PFSK-1 (cell line): ENCODE data around the gene ACOX3.

ENCODE experiments used
- FOXP2 ChIP-seq: optimal IDR thresholded peaks from 2 replicates; pipeline ENCODE3; 2011; ENCODE audit warnings: borderline replicate concordance, control low read depth, inconsistent platforms; ENCODE audit not compliant: insufficient read depth; ENCODE audit errors: extremely low read length, extremely low read depth
- POLR2AphosphoS5 ChIP-seq: IDR thresholded peaks from 2 replicates; pipeline ENCODE4 v1.6.1; 2012; ENCODE audit warnings: low read depth, mild to moderate bottlenecking, control low read depth, low read length, moderate library complexity
- REST ChIP-seq, 2 experiments: IDR thresholded peaks; 2 replicates each; pipeline versions ENCODE4 v1.6.1 to v1.8.0; 2011 to 2012; ENCODE audit warnings: low read depth in 2 of 2, low read length in 2 of 2, control low read depth in 1 of 2, inconsistent platforms in 1 of 2, mild to moderate bottlenecking in 1 of 2, moderate library complexity in 1 of 2; ENCODE audit not compliant: insufficient read depth in 1 of 2
- SIN3A ChIP-seq: IDR thresholded peaks from 2 replicates; pipeline ENCODE4 v1.6.1; 2012; ENCODE audit warnings: mild to moderate bottlenecking, low read length, moderate library complexity, borderline replicate concordance; ENCODE audit not compliant: insufficient read depth
- TAF1 ChIP-seq: IDR thresholded peaks from 2 replicates; pipeline ENCODE4 v1.6.1; 2012; ENCODE audit warnings: low read length, control low read depth, borderline replicate concordance; ENCODE audit not compliant: insufficient read depth

ACOX3 gene

GRCh38 chr4:8353158-8353669, 87.3 kb downstream of the ACOX3 start:
- TF ChIP-seq TAF1 (no peak), POLR2AphosphoS5 (no peak), REST (IDR thresholded peaks at IDR 0.05; ENCODE audit: insufficient read depth in 1 of 2, low read depth in 2 of 2, low read length in 2 of 2) (no peak), SIN3A (no peak)

GRCh38 chr4:8352368-8353157, 88.0 kb downstream of the ACOX3 start:
- no peak for TF ChIP-seq REST (IDR thresholded peaks at IDR 0.05; ENCODE audit: insufficient read depth in 1 of 2, low read depth in 2 of 2, low read length in 2 of 2)
- TF ChIP-seq TAF1: no peak
- no peak for TF ChIP-seq POLR2AphosphoS5
- no peak for TF ChIP-seq FOXP2
- no peak for TF ChIP-seq SIN3A

GRCh38 chr4:8351931-8352367, 88.6 kb downstream of the ACOX3 start:
- TF ChIP-seq FOXP2: no peak

- no peak for TF ChIP-seq FOXP2
- TF ChIP-seq SIN3A: no peak
- TF ChIP-seq TAF1: no peak
- no peak for TF ChIP-seq POLR2AphosphoS5
- no peak for TF ChIP-seq REST (IDR thresholded peaks at IDR 0.05; ENCODE audit: insufficient read depth in 1 of 2, low read depth in 2 of 2, low read length in 2 of 2)
Measured at GRCh38 chr4:8350841-8351461, 89.6 kb downstream of the ACOX3 start.

GRCh38 chr4:8350352-8350751, 90.2 kb downstream of the ACOX3 start:
- TF ChIP-seq FOXP2 (no peak), POLR2AphosphoS5 (no peak), REST (IDR thresholded peaks at IDR 0.05; ENCODE audit: insufficient read depth in 1 of 2, low read depth in 2 of 2, low read length in 2 of 2) (no peak), SIN3A (no peak), TAF1 (no peak)
